SK-N-SH (cell line): ENCODE results near the gene ITGA6. TPM values are rescaled to one million over a fixed set of nuclear protein-coding genes. Genes with fewer than 3 reads are reported as not detected.

ENCODE experiments used
- CTCF ChIA-PET: fragments of 300-600, 350-600 bp; formaldehyde crosslinking; extraction: SDS; loops from one replicate; lab custom pipeline; 2021; lab: Yijun Ruan, JAX
- POLR2A ChIA-PET: fragments of 350-600 bp; sonication (Branson Sonifier 250); formaldehyde crosslinking; extraction: SDS; loops from one replicate; lab custom pipeline; 2020; ENCODE audit warnings: antibody characterized with exemption, inconsistent platforms; lab: Yijun Ruan, JAX
- DNase-seq: peaks from one replicate; pipeline ENCODE4 v3.0.0; 2012
- H2AFZ ChIP-seq: fragments of 200-600 bp; sonication (generic); 2 replicates; pipeline ENCODE4 v1.8.1; 2016; ENCODE audit warnings: antibody characterized with exemption, mild to moderate bottlenecking, low read depth
- H3F3A ChIP-seq: fragments of 200-600 bp; sonication (generic); replicated peaks from 2 replicates; pipeline ENCODE3; 2016; ENCODE audit warnings: antibody characterized with exemption, mild to moderate bottlenecking; ENCODE audit not compliant: insufficient read depth
- H3K27ac ChIP-seq, 2 experiments: fragments of 200-500 bp in 1 of 2; fragments of 200-600 bp in 1 of 2; sonication (Bioruptor generic) in 1 of 2; sonication (generic), shearing (Covaris generic) in 1 of 2; 2 replicates each; pipeline versions ENCODE4 v1.5.1 to v1.6.1; 2014 to 2016; ENCODE audit warnings: low read depth in 2 of 2, inconsistent platforms in 1 of 2, low read length in 1 of 2, mild to moderate bottlenecking in 1 of 2, mixed read lengths in 1 of 2
- H3K27me3 ChIP-seq: fragments of 200-600 bp; sonication (generic), shearing (Covaris generic); 2 replicates; pipeline ENCODE4 v1.6.1; 2016; ENCODE audit warnings: mixed run types; ENCODE audit not compliant: insufficient read depth
- H3K36me3 ChIP-seq, 2 experiments: fragments of 200-500 bp in 1 of 2; fragments of 200-600 bp in 1 of 2; sonication (Bioruptor generic) in 1 of 2; sonication (generic) in 1 of 2; replicated peaks in 1 of 2; 2 replicates each; pipeline versions ENCODE3 to v1.5.1; 2014 to 2016; ENCODE audit warnings: low read length in 1 of 2, mild to moderate bottlenecking in 1 of 2; ENCODE audit not compliant: insufficient read depth in 2 of 2, control insufficient read depth in 1 of 2
- H3K4me1 ChIP-seq, 2 experiments: fragments of 200-500 bp in 1 of 2; fragments of 200-600 bp in 1 of 2; sonication (Bioruptor generic) in 1 of 2; sonication (generic), shearing (Covaris generic) in 1 of 2; 2 replicates each; pipeline versions ENCODE4 v1.5.1 to v1.6.1; 2014 to 2016; ENCODE audit warnings: low read depth in 1 of 2, low read length in 1 of 2, mixed run types in 1 of 2; ENCODE audit not compliant: insufficient read depth in 2 of 2, control insufficient read depth in 1 of 2
- H3K4me2 ChIP-seq: fragments of 200-600 bp; sonication (generic), shearing (Covaris generic); 2 replicates; pipeline ENCODE4 v1.6.1; 2017; ENCODE audit warnings: mixed run types
- H3K4me3 ChIP-seq, 2 experiments: fragments of 200-500 bp in 1 of 2; fragments of 200-600 bp in 1 of 2; sonication (Bioruptor generic) in 1 of 2; sonication (generic), shearing (Covaris generic) in 1 of 2; 2 replicates each; pipeline versions ENCODE4 v1.5.1 to v1.8.1; 2014 to 2016; ENCODE audit warnings: low read depth in 2 of 2, inconsistent platforms in 1 of 2, low read length in 1 of 2, mild to moderate bottlenecking in 1 of 2, mixed read lengths in 1 of 2, moderate library complexity in 1 of 2
- H3K79me2 ChIP-seq: fragments of 200-600 bp; sonication (generic); 2 replicates; pipeline ENCODE4 v1.8.1; 2017; ENCODE audit warnings: mild to moderate bottlenecking; ENCODE audit not compliant: insufficient read depth
- H3K9ac ChIP-seq: fragments of 200-600 bp; sonication (generic); 2 replicates; pipeline ENCODE4 v1.6.1; 2017; ENCODE audit warnings: mixed run types
- H3K9me2 ChIP-seq: fragments of 200-600 bp; sonication (generic); 2 replicates; pipeline ENCODE4 v1.6.1; 2017; ENCODE audit warnings: mixed run types
- H3K9me3 ChIP-seq: fragments of 200-600 bp; sonication (generic); 2 replicates; pipeline ENCODE4 v1.6.1; 2017; ENCODE audit warnings: mixed run types, mild to moderate bottlenecking, moderate library complexity
- H4K20me1 ChIP-seq: fragments of 200-600 bp; sonication (generic); 2 replicates; pipeline ENCODE4 v1.6.1; 2017; ENCODE audit warnings: mild to moderate bottlenecking, mixed run types; ENCODE audit not compliant: insufficient read depth
- CHD2 ChIP-seq: fragments of 150-350 bp; IDR thresholded peaks from 2 replicates; pipeline ENCODE4 v1.6.1; 2018; ENCODE audit warnings: low read length; ENCODE audit not compliant: partially characterized antibody
- CTCF ChIP-seq: fragments of 200-600 bp; sonication (generic); IDR thresholded peaks from 2 replicates; pipeline ENCODE4 v1.6.1; 2017; ENCODE audit warnings: antibody characterized with exemption, mild to moderate bottlenecking, moderate library complexity
- EP300 ChIP-seq, 2 experiments: IDR thresholded peaks; 2 replicates each; pipeline versions ENCODE4 v1.4.0 to v1.6.1; 2012; ENCODE audit warnings: borderline replicate concordance in 1 of 2, low read depth in 1 of 2, low read length in 1 of 2
- FOXJ3 ChIP-seq: sonication (generic); formaldehyde crosslinking; IDR thresholded peaks from 2 replicates; pipeline ENCODE4 v1.5.1; 2020; ENCODE audit warnings: mild to moderate bottlenecking, missing genetic modification reagents
- GATA2 ChIP-seq: sonication (generic); formaldehyde crosslinking; IDR thresholded peaks from 2 replicates; pipeline ENCODE4 v1.5.0; 2020; ENCODE audit warnings: mild to moderate bottlenecking, missing genetic modification reagents
- IRF3 ChIP-seq: fragments of 150-350 bp; IDR thresholded peaks from 2 replicates; pipeline ENCODE4 v1.6.1; 2016; ENCODE audit warnings: mild to moderate bottlenecking, low read depth, low read length
- MEF2A ChIP-seq: IDR thresholded peaks from 2 replicates; pipeline ENCODE4 v1.4.0; 2012; ENCODE audit warnings: low read depth, borderline replicate concordance
- NFIC ChIP-seq: IDR thresholded peaks from 2 replicates; pipeline ENCODE4 v1.4.0; 2012; ENCODE audit warnings: borderline replicate concordance
- PBX3 ChIP-seq: IDR thresholded peaks from 2 replicates; pipeline ENCODE4; 2012
- POLR2AphosphoS5 ChIP-seq: IDR thresholded peaks from 2 replicates; pipeline ENCODE4 v1.6.1; 2012; ENCODE audit warnings: low read depth, low read length
- RAD21 ChIP-seq: IDR thresholded peaks from 2 replicates; pipeline ENCODE4 v1.6.1; 2012; ENCODE audit warnings: mild to moderate bottlenecking, low read length
- RCOR1 ChIP-seq: fragments of 150-350 bp; IDR thresholded peaks from 2 replicates; pipeline ENCODE4 v1.6.1; 2017; ENCODE audit warnings: antibody characterized with exemption, low read length
- RXRA ChIP-seq: IDR thresholded peaks from 2 replicates; pipeline ENCODE4 v1.4.0; 2012; ENCODE audit warnings: low read depth, mild to moderate bottlenecking, borderline replicate concordance
- SIN3A ChIP-seq: IDR thresholded peaks from 2 replicates; pipeline ENCODE4 v1.6.1; 2012; ENCODE audit warnings: low read depth, mild to moderate bottlenecking, low read length, moderate library complexity, borderline replicate concordance
- SMC3 ChIP-seq: IDR thresholded peaks from 2 replicates; pipeline ENCODE4 v1.6.1; 2012; ENCODE audit warnings: low read depth, low read length, improper control_type of control experiment
- TAF1 ChIP-seq: IDR thresholded peaks from 2 replicates; pipeline ENCODE4 v1.6.1; 2012; ENCODE audit warnings: low read depth, mild to moderate bottlenecking, low read length, moderate library complexity, borderline replicate concordance
- TCF12 ChIP-seq: IDR thresholded peaks from 2 replicates; pipeline ENCODE4 v1.4.0; 2012
- USF1 ChIP-seq: IDR thresholded peaks from 2 replicates; pipeline ENCODE4 v1.4.0; 2012; ENCODE audit warnings: low read depth, borderline replicate concordance
- USF2 ChIP-seq: fragments of 150-350 bp; IDR thresholded peaks from 2 replicates; pipeline ENCODE4 v1.6.1; 2017; ENCODE audit warnings: antibody characterized with exemption, low read length, low read depth, borderline replicate concordance
- YY1 ChIP-seq: IDR thresholded peaks from 2 replicates; pipeline ENCODE4 v1.4.0; 2012; ENCODE audit warnings: low read depth, mild to moderate bottlenecking
- WGBS: methylation state at CpG from one replicate; pipeline ENCODE4 v1.1.6; 2017; ENCODE audit warnings: low lambda C conversion rate; 5-methylcytosine and 5-hydroxymethylcytosine counted together
- polyA plus RNA-seq, 3 experiments: library from polyadenylated mRNA; depleted of rRNA; stranded (reverse); fragments of >200 nt; gene quantifications; 2 replicates each; pipeline ENCODE4 v1.2.3, GENCODE V29; 2012

The ITGA6 gene
- polyA plus RNA-seq, 1 of the 3 experiments (the other 2 are of a cell fraction), result 26.0 TPM

- Histone ChIP-seq H2AFZ (no peak overlapping the region), H3K9me3 (no peaks in the 10 kb centered on the region), H3K9ac (no peak overlapping the region), H3K4me1 (no peaks in the 10 kb centered on the region), H3K79me2 (no peaks in the 10 kb centered on the region), H3K4me3 (no peak overlapping the region), H3K4me2 (no peak overlapping the region), H3K36me3 (no peaks in the 10 kb centered on the region), H3F3A (no peaks in the 10 kb centered on the region), H3K9me2 (no peaks in the 10 kb centered on the region), H3K27ac (no peak overlapping the region), H4K20me1 (no peaks in the 10 kb centered on the region), H3K27me3 (no peaks in the 10 kb centered on the region)
- no peak for TF ChIP-seq CHD2
- no peak for TF ChIP-seq GATA2 (CRISPR knock-in tag)
- no peak for TF ChIP-seq RXRA
- TF ChIP-seq TCF12, result no peak
- no peak for TF ChIP-seq RAD21
- TF ChIP-seq SIN3A, result no peak
- no peak for TF ChIP-seq YY1
- no peak for TF ChIP-seq TAF1
- no peak for TF ChIP-seq FOXJ3 (CRISPR knock-in tag)
- no peak for TF ChIP-seq SMC3
- no peak for TF ChIP-seq USF2
- WGBS, result 64% methylated on average over 3 of the region's 3 CpGs
- ChIA-PET POLR2A (no interaction called here), CTCF (no interaction called here)
- no peak for DNase-seq
Observed at GRCh38 chr2:172420216-172420615, 7.2 kb upstream of the ITGA6 start.

- no peak overlapping the region for H3K4me3 ChIP-seq
- DNase-seq, result no peak
- no peaks in the 10 kb centered on the region for H4K20me1 ChIP-seq
- H3K9me2 ChIP-seq, result no peaks in the 10 kb centered on the region
- peaks cover 0 to 5% of the 10 kb centered on the region in 2 experiments; a peak in 1 of 4 replicates for H3K4me1 ChIP-seq
- 88% methylated on average over 6 of the region's 6 CpGs for WGBS
- no peak overlapping the region for H3K27ac ChIP-seq
- TF ChIP-seq SIN3A (no peak), YY1 (no peak), POLR2AphosphoS5 (no peak), FOXJ3 (CRISPR knock-in tag) (no peak), CTCF (no peak), RCOR1 (no peak), USF2 (no peak), EP300 (IDR thresholded peaks at IDR 0.05; ENCODE audit: borderline replicate concordance in 1 of 2, low read depth in 1 of 2, low read length in 1 of 2) (no peak), NFIC (no peak), MEF2A (no peak), SMC3 (no peak), TCF12 (no peak), PBX3 (no peak), USF1 (no peak), IRF3 (no peak)
- TF ChIP-seq, all 33 proteins: peak for 0
- no peak overlapping the region for H3K9ac ChIP-seq
- no peak overlapping the region for H2AFZ ChIP-seq
- no peaks in the 10 kb centered on the region for H3K27me3 ChIP-seq
- H3K36me3 ChIP-seq, result no peaks in the 10 kb centered on the region
- no peaks in the 10 kb centered on the region for H3K9me3 ChIP-seq
- peaks cover 13% of the 10 kb centered on the region for H3K79me2 ChIP-seq
- ChIA-PET POLR2A (no interaction called here), CTCF (interaction anchor here (1.1 to 2.2 kb wide), 2 partner anchors 39 to 42 kb away, joined by 3 to 8 read pairs; no protein-coding TSS in a partner anchor)
- H3F3A ChIP-seq, result no peaks in the 10 kb centered on the region
- H3K4me2 ChIP-seq, result no peak overlapping the region
Observed at GRCh38 chr2:172423160-172423559, 4.2 kb upstream of the ITGA6 start.
